Panc1 (cell line): ENCODE data around the gene NNAT.

Experiments
- CTCF ChIP-seq: fragments of 450-650 bp; IDR thresholded peaks from 2 replicates; pipeline ENCODE4 v1.5.1; 2017; ENCODE audit warnings: mild to moderate bottlenecking
- REST ChIP-seq, 2 experiments: IDR thresholded peaks; 2 replicates each; pipeline ENCODE4 v1.6.1; 2011 to 2012; ENCODE audit warnings: low read depth in 2 of 2, control low read depth in 1 of 2, low read length in 1 of 2, mild to moderate bottlenecking in 1 of 2, moderate library complexity in 1 of 2; ENCODE audit not compliant: insufficient read depth in 1 of 2

GRCh38 chr20:37541326-37541725 is 20.3 kb downstream of the NNAT start:
- TF ChIP-seq CTCF (no peak), REST (IDR thresholded peaks at IDR 0.05; ENCODE audit: insufficient read depth in 1 of 2, low read depth in 2 of 2, low read length in 1 of 2) (no peak)
